Astrocyte of the cerebellum (primary cell): ENCODE data around the gene TRIM63.
"Not testable (repeated sequence)": the region's sequence is repeated elsewhere in the genome, so short reads cannot be mapped to it uniquely, and the experiment has no call there.

ENCODE experiments used
- DNase-seq: peaks from one replicate; pipeline ENCODE4 v3.0.0-alpha.2; 2011; ENCODE audit warnings: low read depth
- H3K4me3 ChIP-seq: 2 replicates; pipeline ENCODE4 v1.5.1; 2011; ENCODE audit warnings: mild to moderate bottlenecking, low read depth, low read length, moderate library complexity
- in situ Hi-C: cut with HindIII; loops from 2 replicates; pipeline ENCODE4 v1.10.0; 2017; ENCODE audit warnings: low sequenced_read_pairs
- TF ChIP-seq, protein P1 (sequence below): IDR thresholded peaks from 2 replicates; pipeline ENCODE4 v1.5.1; 2012; ENCODE audit warnings: low read length, low read depth, moderate library complexity, mild to moderate bottlenecking; ENCODE audit errors: missing control alignments

The TRIM63 gene

GRCh38 chr1:26109229-26110164, 42.1 kb upstream of the TRIM63 start:
- DNase-seq, result no peak
- no peak overlapping the region for H3K4me3 ChIP-seq
- in situ Hi-C loops, result no loop called here
- TF ChIP-seq, protein P1, sequence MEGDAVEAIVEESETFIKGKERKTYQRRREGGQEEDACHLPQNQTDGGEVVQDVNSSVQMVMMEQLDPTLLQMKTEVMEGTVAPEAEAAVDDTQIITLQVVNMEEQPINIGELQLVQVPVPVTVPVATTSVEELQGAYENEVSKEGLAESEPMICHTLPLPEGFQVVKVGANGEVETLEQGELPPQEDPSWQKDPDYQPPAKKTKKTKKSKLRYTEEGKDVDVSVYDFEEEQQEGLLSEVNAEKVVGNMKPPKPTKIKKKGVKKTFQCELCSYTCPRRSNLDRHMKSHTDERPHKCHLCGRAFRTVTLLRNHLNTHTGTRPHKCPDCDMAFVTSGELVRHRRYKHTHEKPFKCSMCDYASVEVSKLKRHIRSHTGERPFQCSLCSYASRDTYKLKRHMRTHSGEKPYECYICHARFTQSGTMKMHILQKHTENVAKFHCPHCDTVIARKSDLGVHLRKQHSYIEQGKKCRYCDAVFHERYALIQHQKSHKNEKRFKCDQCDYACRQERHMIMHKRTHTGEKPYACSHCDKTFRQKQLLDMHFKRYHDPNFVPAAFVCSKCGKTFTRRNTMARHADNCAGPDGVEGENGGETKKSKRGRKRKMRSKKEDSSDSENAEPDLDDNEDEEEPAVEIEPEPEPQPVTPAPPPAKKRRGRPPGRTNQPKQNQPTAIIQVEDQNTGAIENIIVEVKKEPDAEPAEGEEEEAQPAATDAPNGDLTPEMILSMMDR, result no peak

GRCh38 chr1:26105226-26105548, 37.8 kb upstream of the TRIM63 start:
- H3K4me3 ChIP-seq, result not testable (repeated sequence)

GRCh38 chr1:26102526-26102925, 35.1 kb upstream of the TRIM63 start:
- DNase-seq, result no peak
- in situ Hi-C loops, result loop anchor here (5.0 kb wide), 2 partner anchors 45 kb away; no protein-coding TSS in a partner anchor
- H3K4me3 ChIP-seq, result no peak overlapping the region
- TF ChIP-seq, protein P1, result no peak

More at GRCh38 chr1:26105226-26105548, 37.8 kb upstream of the TRIM63 start:
- DNase-seq, in situ Hi-C loops: not testable (repeated sequence)

DNA sequence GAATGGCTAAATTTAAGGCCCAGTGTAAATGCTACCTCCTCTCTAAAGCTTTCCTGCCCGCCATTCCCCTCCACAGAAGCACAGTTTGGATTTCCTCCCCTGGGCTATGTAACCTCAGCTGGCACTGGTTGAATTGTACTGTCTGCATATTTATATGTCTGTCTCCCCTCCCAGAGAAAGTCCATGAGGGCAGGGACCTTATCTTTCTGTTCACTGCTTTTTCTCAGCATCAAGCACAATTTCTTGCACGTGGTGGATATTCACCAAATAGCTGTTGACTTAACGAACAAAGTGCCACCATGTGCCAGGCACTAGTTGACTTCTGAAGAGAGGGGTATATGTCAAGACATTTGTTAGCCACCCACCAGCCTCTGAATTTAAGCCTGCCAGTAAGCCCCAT, 34.7 kb upstream of the TRIM63 start:
- H3K4me3 ChIP-seq, result no peak overlapping the region
- in situ Hi-C loops, result loop anchor here (5.0 kb wide), 2 partner anchors 45 kb away; no protein-coding TSS in a partner anchor
- TF ChIP-seq, protein P1, result no peak
- DNase-seq, result no peak

DNA sequence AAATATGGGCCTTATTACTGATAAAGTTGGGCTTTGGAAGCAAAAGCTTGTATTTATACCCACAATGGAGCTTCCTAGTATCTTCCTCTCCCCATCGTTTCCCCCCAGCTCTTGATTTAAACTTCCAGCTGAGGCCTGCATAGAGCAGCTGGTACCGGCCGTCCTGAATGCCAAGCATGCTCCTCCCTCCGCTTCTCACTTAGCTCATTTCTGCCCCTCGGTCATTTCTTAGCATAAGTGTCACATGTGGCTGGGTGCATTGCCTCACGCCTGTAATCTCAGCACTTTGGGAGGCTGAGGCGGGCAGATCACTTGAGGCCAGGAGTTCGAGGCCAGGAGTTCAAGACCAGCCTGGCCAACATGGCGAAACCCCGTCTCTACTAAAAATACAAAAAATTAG, 32.8 kb upstream of the TRIM63 start:
- H3K4me3 ChIP-seq, DNase-seq: not testable (repeated sequence)
- in situ Hi-C loops, result loop anchor here (5.0 kb wide), 2 partner anchors 43 to 47 kb away; no protein-coding TSS in a partner anchor

DNA sequence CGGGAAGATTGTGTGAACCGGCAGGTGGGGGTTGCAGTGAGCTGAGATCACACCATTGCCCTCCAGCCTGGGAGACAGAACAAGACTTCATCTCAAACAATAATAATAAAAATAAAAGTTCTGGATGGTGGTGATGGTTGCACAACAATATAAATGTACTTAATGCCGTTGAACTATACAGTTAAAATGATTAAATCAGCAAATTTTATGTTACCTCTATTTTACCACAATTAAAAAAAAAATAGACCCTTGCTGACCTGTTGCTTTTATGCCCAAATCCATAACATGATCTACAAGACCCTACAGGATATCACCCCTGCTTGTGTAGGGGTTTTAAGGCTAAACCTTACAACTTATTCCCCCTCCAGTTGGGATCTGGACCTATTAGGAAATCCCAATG, 32.4 kb upstream of the TRIM63 start:
- no peak for DNase-seq
- no peak overlapping the region for H3K4me3 ChIP-seq
- TF ChIP-seq, protein P1, result no peak
- in situ Hi-C loops, result loop anchor here (5.0 kb wide), 2 partner anchors 42 to 48 kb away; no protein-coding TSS in a partner anchor

DNA sequence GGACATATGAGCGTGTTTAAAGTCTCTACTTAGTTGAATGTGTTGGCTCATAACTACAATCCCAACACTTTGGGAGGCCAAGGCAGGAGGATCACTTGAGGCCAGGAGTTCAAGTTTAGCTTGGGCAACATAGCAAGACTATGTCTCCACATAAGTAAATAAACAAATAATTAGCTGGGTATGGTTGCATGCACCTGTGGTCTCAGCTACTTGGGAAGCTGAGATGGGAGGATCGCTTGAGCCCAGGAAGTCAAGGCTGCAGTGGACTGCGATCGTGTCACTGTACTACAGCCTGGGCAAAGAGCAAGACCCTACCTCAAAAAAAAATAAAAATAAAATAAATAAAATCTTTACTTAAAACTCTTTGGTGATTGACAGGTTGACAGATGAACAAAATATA, 31.2 kb upstream of the TRIM63 start:
- in situ Hi-C loops, result no loop called here
- no peak for DNase-seq
- H3K4me3 ChIP-seq, result no peak overlapping the region
- TF ChIP-seq, protein P1, result no peak
